T1000 (cell line): Measurements from ENCODE around the gene KCNMA1.

Source experiments
- DNase-seq: peaks from one replicate; lab custom pipeline; 2025; ENCODE audit warnings: mixed read lengths; lab: John Stamatoyannopoulos, UW

The KCNMA1 gene

GRCh38 chr10:76939933-76940468 lies 697.6 kb downstream of the KCNMA1 start:
- DNase-seq, result no peak

- no peak for DNase-seq
These were observed 700.4 kb downstream of the KCNMA1 start for GRCh38 chr10:76937181-76937600.

DNA sequence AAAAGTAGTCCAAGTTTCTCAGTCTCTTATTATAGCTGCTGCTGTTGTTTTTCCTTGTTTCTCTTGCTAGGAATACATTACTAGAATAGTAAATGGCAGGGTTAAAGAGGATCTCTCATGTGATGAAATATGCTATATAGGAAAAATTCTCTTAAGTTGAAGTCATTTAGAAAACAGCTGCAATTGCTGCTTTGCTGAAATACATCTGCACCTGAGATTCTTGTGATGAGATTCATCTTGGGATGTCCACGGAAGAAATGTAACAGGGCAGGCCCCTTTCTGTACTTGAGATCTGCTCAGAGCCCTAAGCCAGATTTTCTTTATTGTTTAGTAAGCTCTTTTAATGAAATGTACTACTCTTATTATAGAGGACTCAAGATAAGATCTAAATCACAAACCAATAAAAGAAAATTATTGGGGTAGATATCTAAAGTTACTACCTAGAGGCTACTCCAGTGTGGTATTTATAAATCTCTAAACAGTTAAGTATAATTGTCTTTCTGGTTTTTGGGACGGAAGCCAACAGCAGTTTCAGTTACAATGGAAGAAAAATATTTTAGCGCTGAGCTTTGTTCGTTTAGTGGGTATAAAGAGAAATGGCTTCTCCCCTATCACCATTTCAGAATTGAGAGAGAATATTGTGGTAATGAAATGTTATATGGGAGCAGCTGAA lies 701.5 kb downstream of the KCNMA1 start:
- DNase-seq, result no peak

DNA sequence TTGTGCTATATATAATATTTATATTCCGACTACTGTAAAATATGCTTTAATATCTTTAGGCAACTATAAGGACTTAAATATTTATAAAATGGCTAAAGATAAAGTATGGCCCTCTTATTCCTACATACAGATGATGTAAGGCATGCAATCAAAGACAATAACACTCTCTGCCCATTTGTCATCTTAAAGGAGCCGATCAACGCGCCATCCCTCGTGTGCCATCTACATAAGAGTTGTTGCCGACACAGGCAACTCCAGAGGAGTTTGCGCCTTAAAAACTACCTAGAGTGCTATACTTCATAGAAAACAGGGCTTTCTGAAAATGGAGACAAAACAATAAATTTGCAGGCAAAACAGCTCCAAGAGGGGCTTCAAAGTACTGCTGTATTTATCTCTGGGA lies 709.0 kb downstream of the KCNMA1 start:
- no peak for DNase-seq

DNA sequence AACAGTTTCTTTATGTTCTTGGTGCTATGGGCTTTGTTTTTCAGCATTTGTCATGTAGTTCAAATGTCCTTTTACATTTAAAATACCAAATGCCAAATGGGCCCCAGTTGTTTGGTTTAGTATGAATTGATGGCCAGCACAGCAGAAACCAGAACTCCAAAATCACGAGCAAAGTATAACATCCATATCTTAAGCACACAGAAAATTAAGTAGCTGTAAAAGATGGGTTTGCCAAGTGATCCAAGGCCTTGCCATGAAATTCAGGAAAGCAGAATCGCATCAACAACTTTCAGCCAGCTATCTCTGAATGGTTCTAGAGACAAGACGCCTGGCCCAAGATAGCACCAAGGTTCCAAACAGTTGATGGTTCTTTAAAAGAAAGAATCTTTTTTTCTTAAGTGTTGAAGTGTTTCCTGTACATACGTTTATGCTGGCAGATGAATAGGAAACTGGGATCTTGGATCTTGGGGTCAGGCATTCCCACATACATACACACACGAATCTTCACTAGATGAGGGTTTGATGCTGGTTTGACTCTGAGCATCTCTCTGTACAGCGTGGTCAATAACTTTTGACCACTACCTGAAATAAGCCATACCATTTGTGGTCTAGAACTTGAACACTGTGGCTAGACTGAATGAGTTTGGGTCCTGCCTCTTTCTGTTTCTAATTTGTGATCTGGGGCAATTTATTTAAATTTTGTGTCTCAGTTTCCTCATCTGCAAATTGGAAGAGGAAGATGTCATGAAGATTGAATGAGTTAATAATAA lies 711.8 kb downstream of the KCNMA1 start:
- no peak for DNase-seq

DNA sequence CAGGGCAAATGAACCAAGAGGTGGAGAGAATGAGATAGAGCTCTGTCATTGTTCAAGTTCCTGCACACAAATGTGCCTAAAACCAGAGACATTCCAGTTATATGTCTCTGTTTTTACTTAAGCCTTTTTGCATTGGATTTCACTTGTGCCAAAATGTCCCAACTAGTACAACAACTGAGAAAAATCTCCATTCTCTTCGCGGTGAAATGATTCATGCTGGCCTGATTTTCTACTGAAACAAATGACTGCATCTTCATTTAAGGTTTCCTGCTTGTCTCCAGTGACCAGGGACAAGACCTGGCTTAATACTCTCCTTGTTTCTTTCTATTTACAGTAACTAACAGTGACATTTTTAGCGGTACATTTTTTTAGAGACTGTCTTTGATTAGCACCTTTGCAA lies 714.9 kb downstream of the KCNMA1 start:
- DNase-seq, result no peak

DNA sequence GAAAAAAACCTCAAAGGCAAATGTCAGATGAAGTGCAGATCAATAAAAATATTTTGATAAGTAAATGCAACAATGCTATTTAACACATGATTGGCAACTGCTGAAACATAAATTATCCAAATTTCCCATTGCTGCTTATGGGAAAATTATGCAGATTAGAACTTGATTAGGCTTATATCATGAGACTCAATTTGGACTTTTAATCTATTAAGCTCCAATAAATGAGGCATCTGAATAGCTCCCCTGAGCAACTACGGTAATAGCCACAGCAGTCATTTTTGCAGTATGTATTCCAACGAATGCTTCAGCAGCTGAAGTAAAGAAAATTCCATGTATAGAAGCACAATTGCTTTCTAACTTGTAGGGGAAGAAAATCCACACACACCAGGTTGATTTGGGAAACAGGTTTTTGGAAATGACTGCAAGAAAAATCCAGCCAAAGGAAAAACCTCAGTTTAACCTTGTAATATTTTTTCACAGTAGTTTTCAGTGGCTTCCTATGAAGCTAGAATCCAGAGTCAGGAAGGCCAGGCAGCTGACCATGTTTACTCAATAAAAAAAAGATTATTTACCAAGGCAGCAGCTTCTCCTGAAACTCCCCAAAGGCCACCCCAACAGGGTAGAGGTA lies 716.1 kb downstream of the KCNMA1 start:
- no peak for DNase-seq

DNA sequence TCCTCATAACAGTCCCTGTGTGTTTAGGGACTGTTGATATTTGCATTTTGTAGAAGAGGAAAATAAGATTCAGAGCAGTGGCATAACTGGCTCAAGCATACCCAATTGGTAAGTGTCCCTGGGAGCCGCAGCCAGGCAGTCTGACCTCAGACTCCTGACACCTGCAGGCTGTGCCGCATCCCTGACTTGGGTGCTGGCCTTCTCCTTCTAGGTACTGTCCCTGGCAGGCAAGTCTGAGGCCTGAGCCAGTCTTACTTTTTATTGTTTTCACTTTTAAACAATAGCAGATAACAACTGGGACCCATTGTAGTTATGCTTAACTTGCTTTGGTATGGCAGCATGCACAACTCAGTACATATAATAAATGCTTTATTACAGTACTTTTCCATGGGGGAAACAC lies 717.0 kb downstream of the KCNMA1 start:
- no peak for DNase-seq

GRCh38 chr10:76918106-76918505 lies 719.5 kb downstream of the KCNMA1 start:
- DNase-seq, result no peak

DNA sequence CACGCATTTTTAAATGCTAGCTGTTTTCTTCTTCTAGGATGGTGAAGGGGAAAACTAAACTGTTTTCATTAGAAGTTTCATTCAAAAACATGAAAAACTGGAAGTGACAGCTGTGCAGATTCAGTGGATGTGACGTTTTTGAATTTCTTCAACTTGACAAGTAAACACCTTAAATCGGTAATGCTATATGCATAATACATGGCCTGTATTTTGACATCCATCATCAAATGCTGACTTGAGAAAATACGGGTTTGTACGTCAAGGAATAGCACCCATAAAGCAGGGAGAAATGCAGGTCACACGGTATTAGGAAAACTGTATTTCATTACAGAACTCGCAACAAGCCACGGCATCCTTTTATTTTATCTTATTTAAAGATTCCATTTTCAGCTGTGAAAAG lies 720.5 kb downstream of the KCNMA1 start:
- no peak for DNase-seq

- no peak for DNase-seq
These were observed 721.1 kb downstream of the KCNMA1 start for GRCh38 chr10:76916536-76916935.

GRCh38 chr10:76915316-76915715 lies 722.3 kb downstream of the KCNMA1 start:
- no peak for DNase-seq

- no peak for DNase-seq
These were observed 726.4 kb downstream of the KCNMA1 start for GRCh38 chr10:76911184-76911583.

GRCh38 chr10:76910184-76910962 lies 727.2 kb downstream of the KCNMA1 start:
- DNase-seq, result no peak

GRCh38 chr10:76906256-76906655 lies 731.4 kb downstream of the KCNMA1 start:
- no peak for DNase-seq

DNA sequence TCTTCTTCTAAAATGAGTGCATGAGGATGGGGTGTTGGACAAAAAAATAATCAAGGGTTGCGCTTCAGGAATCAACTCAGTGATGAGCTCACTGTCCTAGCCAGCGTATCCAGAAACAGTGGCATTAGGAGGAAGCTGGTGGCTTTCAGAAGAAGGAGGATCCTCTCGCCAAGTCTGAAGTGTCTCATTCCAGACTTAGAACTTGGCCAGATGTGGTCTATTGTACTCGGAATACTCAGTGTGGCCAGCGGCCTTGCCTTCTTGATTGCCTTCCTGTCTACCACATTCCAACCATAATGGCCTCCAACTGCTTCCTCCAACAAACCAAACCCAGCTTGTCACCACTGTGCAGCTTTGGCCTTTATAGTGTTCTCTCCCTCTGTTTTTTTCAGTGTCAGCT lies 732.4 kb downstream of the KCNMA1 start:
- DNase-seq, result no peak

DNA sequence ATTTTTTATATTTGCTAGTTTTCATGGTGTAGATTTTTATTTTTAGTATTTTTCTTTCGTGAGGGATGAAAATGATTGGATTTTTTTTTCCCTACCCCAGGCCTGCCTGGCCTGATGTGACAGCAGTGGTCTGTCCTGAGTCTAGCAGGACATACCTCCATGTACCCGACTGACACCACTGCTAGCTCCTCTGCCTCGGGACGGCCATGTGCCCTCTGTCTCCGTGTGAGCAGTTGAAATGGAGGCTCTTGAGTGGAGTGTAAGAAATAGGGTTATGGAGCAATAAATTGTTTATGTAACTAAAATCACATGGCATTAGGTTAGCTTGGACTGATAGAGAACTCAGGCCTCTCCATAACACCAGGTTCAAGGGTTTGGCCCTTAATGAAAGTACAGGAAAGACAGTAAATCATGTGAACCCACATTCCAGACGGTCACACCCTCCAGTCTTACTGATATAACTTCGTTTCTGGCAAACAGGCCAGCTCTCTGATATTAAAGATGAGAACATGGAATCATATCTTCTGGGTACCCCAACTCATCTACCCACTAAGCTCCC lies 734.1 kb downstream of the KCNMA1 start:
- DNase-seq, result no peak

GRCh38 chr10:76902949-76903348 lies 734.7 kb downstream of the KCNMA1 start:
- DNase-seq, result no peak

GRCh38 chr10:76901701-76902100 lies 735.9 kb downstream of the KCNMA1 start:
- DNase-seq, result no peak

GRCh38 chr10:76899490-76899889 lies 738.1 kb downstream of the KCNMA1 start:
- no peak for DNase-seq

- no peak for DNase-seq
These were observed 744.7 kb downstream of the KCNMA1 start for GRCh38 chr10:76892766-76893479.
